Ramos (cell line): ENCODE data around the gene SPTLC1.
"Not testable (repeated sequence)": the region's sequence is repeated elsewhere in the genome, so short reads cannot be mapped to it uniquely, and the experiment has no call there.

ENCODE experiments used
- in situ Hi-C: fragments of 300-500 bp; cut with MboI; formaldehyde crosslinking; loops from one replicate; pipeline ENCODE4 v1.14.3; 2022; ENCODE audit warnings: low sequenced_read_pairs; ENCODE audit not compliant: unreplicated experiment

SPTLC1 gene

DNA sequence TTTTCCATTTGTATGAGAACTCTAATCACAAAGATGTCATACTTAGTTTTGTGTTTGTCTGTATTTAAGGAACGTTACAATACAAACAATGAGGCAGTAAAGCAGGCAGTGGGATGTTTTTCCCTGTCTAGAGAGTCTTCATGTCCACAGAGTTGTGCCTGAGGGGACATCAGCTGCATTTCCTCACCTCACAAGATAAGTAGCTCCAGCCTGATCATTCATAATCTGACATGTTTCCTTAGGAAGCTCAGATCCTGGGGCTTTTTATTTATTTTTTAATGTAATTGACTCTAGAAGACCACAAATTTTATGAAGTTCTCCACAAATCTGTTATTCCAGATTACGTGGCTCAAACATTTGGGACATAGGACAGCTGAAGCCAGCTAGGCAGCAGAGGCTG, 78.5 kb downstream of the SPTLC1 start:
- in situ Hi-C loops, result no loop called here

DNA sequence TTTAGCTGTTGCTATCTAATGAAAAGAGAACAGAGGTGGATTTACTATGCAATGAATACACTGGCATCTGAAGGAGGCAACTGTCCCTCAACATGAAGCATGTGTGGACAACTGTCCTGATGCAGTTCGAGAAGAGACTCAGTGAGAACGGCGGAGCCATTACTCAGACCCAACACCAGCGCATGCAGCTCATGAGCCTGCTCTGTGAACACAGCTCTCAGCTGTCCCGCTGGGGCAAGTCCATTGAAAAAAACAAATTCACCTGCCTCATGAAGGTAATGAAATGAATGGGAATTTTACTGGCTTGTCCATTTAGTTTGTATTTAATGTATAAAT, 78.8 kb downstream of the SPTLC1 start:
- in situ Hi-C loops, result no loop called here

DNA sequence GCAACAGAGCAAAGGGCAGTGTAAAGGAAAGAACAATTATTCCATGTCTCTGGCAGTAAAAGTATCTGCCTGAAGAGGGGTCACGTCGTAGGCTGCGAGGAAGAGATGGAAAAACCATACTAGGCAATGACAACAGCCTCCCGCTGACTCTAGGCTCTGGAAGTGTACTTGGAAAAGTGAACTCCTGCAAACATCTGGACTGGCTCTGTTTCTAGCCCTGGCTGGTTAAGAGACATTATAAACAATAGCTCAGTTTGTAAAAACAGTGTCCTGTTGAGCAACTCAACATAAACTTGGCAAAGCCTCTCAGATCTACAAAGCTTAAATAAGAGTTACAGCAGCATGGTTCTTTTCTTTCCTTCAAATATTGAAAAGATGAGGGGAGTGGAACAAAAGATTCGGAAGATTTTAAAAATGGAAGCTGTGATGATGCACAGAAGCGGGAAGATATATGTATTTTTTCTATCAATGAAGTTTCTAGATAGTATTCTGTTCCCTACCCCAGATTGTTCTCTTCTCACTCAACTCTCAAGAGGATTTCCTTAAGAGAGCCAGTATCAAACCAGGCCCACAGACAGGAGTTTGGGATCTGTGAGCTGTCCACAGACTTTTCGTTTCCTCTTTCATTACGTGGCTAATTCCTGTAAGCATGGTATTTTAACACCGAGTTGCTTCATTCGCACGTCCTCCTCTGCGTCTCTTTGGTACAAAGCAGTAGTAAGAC, 79.4 kb downstream of the SPTLC1 start:
- in situ Hi-C loops, result no loop called here

DNA sequence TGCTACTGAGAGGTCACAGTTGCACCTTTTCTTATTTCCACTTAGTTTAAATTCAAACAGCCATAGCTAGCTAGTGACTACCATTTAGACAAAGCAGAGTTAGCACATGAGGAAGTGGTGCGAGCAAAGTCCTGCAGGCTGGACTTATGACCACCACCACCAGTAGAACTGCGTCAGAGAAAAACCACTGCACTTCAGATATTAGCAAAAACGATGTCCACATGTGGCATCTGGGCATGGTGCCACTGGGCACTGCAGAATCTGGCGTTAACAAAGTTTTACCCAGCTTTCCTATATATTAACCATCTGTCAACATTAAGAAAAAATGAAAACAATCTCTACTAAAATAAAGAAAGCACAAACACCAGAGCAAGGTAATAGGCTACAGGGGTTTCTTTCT, 80.1 kb downstream of the SPTLC1 start:
- in situ Hi-C loops, result no loop called here

DNA sequence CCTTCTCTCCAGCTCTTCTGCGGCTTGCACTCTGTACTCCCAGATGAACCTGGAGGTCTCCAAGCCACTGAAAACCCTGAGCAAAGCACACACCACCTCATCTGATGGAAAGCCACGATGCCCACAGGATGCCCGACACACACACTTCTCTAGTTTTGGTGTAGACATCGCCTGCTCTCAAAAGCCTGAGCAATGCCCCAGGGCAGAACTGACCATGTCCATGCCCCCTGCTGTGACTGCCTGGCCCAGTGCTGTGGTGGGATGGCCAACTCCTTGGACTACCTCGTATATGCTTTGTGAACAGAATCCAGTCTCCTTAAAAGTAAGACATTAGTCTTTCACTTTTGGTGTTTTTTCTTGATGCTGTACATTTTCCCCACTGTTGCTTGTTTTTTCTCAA, 81.2 kb downstream of the SPTLC1 start:
- in situ Hi-C loops, result no loop called here

DNA sequence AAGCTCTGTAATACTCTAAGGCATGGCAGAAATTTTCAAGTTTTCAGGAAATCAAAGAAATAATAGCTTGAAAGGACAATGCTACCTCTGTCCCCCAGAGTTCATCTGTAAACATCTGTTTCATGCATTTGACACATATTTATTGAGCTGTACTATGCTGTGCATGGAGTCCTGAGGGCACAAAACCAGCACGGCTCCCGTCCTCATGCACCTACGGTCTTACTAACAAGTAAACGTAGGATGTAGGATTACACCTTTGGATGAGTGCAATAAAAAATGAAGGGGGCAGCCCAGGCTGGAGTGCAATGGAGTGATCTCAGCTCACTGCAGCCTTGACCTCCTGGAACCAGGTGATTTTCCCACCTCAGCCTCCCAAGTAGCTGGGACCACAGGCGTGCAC, 81.9 kb downstream of the SPTLC1 start:
- in situ Hi-C loops, result no loop called here

DNA sequence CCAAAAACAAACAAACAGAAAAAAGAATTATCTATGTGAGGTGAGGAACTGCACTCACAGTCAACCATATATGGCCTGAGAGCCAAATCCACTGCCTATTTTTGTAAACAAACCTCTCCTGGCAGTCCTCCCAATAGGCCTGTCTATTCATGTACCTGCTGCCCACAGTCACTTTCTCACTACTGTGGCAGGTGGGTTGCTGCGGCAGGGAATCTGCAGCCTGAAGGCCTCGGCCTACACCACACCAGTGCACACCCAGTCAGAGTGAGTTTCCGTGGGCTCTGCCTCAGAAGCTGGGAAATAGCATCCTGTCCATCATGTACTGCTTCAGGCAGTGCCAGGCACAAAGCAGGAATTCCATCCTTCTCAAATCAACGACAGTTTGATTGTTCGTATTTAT, 82.3 kb downstream of the SPTLC1 start:
- in situ Hi-C loops, result no loop called here

DNA sequence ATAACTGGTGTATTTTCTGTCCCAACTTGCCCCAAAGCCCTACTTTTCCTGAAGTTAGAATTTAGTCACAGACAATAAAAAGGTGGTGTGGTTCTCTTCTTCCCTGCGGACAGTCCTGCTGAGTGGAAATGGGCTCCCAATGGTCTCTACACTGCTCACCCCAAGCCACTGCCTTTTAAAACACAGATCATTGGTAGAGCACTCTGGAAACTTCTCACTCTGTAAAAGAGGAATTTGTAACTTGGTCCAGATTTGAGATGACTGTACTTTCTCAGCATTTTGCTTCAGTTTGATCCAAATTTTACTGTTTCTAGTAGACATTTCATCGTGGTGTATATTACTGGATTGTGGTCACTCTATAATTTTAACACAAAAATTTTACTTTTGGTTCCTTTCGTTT, 84.8 kb downstream of the SPTLC1 start:
- in situ Hi-C loops, result no loop called here

DNA sequence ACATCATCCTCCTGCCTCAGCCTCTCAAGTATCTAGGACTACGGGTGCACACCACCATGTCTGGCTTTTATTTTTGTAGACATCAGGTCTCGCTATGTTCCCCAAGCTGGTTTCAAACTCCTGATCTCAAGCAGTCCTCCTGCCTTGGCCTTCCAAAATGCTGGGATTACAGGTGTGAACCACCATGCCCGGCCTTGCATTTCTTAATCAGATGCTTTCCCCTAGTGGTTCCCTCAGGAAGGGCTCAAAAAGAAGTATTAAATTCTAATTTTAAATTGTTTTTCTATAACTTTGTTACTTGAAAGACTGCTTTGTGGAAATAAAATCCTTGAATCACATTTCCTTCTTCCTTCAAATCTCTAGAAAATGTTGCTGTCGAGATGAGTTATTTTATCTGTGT, 85.7 kb downstream of the SPTLC1 start:
- in situ Hi-C loops, result no loop called here

DNA sequence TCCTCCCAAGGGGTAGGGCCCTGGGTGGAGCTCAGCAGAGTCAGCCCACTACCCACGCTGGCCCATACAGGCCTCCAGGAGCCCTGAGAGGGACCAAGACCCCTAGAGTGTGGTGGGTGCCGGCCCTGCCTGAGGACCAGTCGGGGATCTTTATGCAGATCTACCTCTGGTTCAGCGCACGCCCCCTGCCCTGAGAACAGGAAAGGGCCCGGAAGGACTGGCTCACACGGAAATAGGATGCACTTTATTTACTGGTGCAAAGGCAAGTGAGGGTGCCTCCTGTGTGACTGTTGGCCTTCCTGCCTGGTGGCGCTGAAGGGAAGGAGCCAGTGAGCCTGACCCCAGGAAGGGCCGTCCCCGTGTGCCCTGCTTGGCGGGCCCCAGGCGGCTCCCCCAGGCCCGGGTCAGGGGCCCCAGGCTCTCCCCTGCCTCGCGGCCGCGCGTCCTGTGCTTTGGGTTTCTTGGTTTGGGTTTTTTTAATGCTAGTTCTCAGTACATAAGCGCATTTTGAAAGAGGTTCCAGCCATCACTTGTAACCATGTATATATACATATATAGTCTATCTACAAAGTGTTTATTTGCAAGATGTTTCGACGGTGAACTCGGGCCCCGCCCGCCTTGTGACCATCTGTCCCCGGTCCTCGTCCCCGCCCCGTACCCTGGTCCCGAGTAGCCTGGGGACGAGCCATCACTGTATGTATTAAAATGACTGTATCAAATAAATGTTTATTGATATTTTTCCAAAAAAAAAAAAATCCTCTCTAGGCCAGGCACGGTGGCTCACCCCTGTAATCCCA, 88.8 kb downstream of the SPTLC1 start:
- in situ Hi-C loops, result no loop called here

DNA sequence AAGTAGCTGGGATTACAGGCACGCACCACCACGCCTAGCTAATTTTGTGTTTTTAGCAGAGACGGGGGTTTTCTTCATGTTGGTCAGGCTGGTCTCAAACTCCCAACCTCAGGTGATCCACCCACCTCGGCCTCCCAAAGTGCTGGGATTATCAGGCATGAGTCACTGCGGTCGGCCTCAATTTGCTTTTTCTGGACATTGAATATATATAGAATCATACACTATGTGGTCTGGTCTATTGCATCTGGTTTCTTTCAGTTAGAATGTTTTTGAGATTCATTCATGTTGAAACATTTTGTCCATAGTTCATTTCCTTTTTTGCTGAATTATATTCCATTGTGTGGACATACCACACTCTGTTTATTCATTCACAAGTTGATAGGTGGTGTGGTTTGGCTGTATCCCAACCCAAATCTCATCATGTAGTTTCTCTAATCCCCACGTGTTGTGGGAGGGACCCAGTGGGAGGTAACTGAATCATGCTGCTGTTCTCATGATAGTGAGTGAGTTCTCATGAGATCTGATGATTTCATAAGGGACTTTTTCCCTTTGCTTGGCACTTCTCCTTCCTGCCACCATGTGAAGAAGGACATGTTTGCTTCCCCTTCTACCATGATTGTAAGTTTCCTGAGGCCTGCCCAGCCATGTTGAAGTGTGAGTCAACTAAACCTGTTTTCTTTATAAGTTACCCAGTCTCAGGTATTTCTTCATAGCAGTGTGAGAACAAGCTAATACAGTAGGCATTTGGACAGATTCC, 93.2 kb downstream of the SPTLC1 start:
- in situ Hi-C loops, result not testable (repeated sequence)

DNA sequence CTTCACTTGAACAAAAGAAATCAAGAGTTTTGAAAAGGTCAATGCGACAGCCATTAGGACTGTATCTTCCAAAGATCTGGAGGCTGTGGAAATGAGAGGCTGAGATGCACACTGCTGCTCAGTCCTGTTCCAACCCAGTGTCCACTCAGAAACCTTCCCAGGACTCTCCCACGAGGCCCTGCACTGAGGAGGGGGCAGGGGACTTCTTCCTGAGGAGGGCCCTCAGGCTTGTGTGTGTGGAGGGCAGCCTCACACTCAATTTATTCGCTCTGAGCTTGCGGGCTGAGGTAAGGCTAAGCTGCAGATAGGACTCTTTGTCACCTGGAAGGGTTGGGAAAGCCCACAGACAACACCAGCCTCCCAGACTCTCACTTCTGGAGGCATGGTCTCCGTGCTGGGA, 95.6 kb downstream of the SPTLC1 start:
- in situ Hi-C loops, result no loop called here

DNA sequence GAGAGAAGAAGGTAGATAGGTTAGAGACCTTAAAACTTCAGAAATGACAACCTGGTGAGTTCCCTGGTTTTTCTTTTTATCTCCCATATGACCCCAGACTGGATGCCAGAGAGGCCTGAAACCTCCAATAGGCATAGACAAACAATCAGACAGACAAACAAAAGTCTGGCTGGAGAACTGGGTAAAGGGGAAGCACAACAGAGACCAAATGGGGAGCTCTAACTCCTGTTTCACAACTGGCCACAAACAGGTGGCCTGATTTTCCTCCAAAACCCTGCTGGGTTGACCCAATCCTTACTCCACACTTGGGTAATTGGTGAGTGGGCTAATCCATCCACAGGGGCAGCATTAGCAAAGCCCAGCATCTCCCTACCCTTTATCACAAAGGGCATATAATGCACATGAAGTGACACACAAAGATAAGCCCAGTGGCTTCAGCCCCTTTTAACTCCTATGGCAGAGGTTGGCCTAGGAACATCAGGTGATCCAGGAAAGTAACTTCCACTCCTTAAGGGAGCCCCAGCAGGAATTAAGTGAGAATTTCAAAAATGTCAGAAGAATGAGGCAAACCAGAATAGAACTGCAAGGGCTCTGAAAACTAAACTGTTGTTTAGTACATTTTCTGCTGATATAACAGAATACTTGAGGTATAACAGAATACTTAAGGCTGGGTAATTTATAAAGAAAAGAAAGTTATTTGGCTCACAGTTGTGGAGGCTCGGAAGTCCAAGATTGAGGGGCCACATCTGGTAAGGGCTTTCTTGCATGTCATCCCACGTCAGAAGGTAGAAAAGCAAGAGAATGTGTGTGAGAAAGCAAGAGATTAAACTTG, 104.3 kb downstream of the SPTLC1 start:
- in situ Hi-C loops, result no loop called here

DNA sequence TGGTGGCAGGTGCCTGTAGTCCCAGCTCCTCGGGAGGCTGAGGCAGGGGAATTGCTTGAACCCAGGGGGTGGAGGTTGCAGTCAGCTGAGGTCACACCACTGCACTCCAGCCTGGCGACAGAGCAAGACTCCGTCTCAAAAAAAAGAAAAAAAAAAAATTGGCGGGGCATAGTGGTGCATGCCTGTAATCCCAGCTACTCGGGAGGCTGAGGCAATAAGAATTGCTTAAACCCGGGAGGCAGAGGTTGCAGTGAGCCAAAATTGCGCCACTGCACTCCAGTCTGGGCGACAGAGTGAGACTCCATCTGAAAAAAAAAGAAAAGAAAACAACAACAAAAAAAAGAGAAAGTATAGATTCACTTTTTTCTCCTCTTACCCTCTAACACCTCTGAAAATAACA, 105.0 kb downstream of the SPTLC1 start:
- in situ Hi-C loops, result not testable (repeated sequence)

DNA sequence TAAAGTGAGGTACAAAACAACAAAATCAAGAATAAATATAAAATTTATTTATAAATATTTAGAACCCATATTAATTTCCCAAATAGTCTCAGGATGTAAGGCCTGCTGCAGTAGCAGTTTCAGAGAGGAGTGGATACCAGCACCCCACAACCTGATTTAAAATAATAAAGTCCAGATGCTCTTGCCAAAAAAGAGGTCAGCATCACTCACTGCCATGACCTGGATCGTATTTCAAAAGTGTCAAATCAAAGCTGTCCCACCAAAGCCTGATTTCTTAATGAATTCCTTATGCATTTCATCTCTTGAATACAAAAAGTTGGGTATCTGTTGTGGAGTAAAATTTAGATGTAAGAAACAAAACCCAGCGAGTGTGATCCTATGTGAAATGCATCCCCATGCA, 107.2 kb downstream of the SPTLC1 start:
- in situ Hi-C loops, result no loop called here

DNA sequence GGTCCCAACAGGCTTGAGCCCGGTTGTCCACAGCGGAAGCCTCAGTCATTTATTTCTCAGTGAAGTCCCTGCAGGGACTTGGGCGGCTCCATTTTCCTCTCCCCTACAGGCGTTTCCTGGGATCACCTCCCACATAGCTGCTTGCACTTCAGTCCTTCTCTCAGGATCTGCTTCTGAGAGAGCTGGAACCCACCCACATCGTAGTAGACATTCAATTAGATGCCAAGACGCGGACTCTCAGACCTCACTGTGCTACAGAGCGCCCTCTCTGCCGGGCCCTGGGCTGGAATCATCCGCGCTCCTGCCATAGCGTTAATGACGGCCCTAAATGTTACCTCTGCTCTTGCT, 111.2 kb downstream of the SPTLC1 start:
- in situ Hi-C loops, result no loop called here

DNA sequence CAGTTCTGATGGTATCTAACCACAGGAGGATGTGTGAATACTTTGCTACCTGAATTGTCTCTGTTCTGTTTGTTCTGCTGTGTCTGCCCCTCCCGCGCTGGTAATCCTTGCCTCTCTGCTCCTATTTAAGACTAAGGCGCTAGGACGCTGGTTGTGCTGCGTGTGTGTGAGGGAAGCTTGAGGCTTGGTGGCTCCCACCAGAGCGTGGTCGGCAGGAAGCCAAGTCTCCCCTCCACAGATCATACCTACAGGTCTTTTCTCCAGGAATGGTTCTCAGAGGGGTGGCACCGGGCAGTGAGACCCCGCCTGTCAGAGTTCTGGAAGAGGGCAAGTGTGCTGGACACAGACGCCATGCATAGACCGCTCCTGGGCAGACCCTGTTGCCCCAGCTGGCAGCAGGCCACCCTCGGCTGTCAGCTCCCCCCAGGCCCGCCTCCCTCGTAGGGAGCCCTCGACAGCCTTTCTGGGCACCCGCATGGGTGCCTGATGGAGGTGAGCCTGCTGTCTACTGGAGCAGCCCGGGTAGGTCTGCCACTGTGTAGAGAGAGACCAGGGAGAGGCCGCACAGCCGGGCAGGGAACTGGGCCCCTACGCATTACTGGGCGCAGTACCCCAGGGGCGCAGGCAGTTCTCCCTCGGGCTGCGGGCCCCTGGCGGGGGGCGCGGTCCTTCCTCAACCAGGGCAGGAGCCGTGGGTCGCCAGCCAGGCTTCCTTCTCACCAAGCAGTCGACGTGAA, 111.7 kb downstream of the SPTLC1 start:
- in situ Hi-C loops, result no loop called here

DNA sequence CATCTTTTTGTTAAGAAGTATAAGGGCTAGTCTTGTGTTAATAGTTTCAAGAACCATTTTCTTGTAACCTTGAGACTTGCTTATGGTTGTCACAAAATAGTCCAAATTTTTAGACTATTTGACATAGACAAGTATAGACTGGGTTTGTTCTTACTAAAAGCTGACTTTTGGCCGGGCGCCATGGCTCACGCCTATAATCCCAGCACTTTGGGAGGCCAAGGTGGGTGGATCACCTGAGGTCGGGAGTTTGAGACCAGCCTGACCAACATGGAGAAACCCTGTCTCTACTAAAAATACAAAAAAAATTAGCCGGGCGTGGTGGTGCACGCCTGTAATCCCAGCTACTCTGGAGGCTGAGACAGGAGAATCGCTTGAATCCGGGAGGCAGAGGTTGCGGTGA, 113.3 kb downstream of the SPTLC1 start:
- in situ Hi-C loops, result not testable (repeated sequence)

DNA sequence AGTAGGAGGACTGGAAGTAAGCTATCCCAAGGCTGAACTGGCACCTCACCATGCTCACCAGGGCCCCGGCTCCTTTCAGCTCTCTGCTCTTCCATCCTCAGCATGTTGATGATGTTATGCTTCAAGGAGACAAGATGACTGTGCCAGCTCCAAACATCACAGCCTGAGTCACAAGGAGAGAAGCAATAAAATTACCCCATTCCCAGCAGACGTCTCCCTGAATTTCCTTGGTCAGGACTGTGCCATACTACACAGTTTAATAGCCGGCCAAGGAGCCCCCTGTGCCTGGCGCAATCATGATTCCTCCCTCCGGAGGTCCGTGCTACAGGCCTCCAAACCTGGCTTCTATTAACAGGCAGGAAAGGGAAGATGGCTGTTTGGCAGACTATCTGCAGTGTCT, 114.0 kb downstream of the SPTLC1 start:
- in situ Hi-C loops, result no loop called here
